Measurements from ENCODE around the gene EHMT2. TPM values are rescaled to one million over a fixed set of nuclear protein-coding genes. Genes with fewer than 3 reads are reported as not detected.

EHMT2 gene
- total and polyA plus RNA-seq, 2 of the 4 experiments (the other 2 are of a cell fraction) = 38.0 to 51.2 TPM

DNA sequence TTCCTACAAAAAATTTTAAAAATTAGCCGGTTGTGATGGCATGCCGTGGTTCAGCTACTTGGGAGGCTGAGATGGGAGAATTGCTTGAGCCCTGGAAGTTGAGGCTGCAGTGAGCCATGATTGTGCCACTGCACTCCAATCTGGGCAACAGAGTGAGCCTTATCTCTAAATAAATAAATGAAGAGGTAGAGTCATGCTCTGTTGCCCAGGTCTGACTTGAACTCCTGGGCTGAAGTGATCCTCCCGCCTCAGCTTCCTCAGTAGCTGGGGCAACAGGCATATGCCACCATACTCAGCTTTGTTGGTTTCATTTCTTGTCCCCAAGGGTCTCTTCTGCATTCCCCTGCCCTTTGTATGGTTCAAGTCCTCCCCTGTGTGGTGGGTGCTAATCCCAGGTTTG is 53.0 kb downstream of the EHMT2 start:
- in situ Hi-C loops (cut with MboI; ENCODE audit: low sequenced_read_pairs) (no loop called here), intact Hi-C loops (cut with micrococcal nuclease) (no loop called here), dilution Hi-C loops (cut with HindIII; ENCODE audit: low sequenced_read_pairs, unreplicated experiment) (no loop called here)
- H3K4me2 ChIP-seq (ENCODE audit: low read depth, low read length) = no peak overlapping the region
- TF ChIP-seq RFX5 (IDR thresholded peaks at IDR 0.05; ENCODE audit: low read depth, low read length) (no peak), NFE2L2 (IDR thresholded peaks at IDR 0.05; ENCODE audit: low read depth, low read length) (no peak), RAD21 (IDR thresholded peaks at IDR 0.05; ENCODE audit: low read length) (no peak), SMC3 (IDR thresholded peaks at IDR 0.05; ENCODE audit: low read depth, low read length) (no peak), FOS (IDR thresholded peaks at IDR 0.05; ENCODE audit: low read depth, low read length) (no peak), MAZ (IDR thresholded peaks at IDR 0.05; ENCODE audit: borderline replicate concordance, low read depth, low read length) (no peak), RCOR1 (IDR thresholded peaks at IDR 0.05; ENCODE audit: insufficient replicate concordance, low read length) (no peak), CEBPB (IDR thresholded peaks at IDR 0.05; ENCODE audit: low read depth, low read length) (no peak)
- TF ChIP-seq, protein P1, sequence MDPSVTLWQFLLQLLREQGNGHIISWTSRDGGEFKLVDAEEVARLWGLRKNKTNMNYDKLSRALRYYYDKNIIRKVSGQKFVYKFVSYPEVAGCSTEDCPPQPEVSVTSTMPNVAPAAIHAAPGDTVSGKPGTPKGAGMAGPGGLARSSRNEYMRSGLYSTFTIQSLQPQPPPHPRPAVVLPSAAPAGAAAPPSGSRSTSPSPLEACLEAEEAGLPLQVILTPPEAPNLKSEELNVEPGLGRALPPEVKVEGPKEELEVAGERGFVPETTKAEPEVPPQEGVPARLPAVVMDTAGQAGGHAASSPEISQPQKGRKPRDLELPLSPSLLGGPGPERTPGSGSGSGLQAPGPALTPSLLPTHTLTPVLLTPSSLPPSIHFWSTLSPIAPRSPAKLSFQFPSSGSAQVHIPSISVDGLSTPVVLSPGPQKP (IDR thresholded peaks at IDR 0.05; ENCODE audit: borderline replicate concordance, low read depth, low read length) = no peak
- TF ChIP-seq, protein P2, sequence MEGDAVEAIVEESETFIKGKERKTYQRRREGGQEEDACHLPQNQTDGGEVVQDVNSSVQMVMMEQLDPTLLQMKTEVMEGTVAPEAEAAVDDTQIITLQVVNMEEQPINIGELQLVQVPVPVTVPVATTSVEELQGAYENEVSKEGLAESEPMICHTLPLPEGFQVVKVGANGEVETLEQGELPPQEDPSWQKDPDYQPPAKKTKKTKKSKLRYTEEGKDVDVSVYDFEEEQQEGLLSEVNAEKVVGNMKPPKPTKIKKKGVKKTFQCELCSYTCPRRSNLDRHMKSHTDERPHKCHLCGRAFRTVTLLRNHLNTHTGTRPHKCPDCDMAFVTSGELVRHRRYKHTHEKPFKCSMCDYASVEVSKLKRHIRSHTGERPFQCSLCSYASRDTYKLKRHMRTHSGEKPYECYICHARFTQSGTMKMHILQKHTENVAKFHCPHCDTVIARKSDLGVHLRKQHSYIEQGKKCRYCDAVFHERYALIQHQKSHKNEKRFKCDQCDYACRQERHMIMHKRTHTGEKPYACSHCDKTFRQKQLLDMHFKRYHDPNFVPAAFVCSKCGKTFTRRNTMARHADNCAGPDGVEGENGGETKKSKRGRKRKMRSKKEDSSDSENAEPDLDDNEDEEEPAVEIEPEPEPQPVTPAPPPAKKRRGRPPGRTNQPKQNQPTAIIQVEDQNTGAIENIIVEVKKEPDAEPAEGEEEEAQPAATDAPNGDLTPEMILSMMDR (conservative IDR thresholded peaks at IDR 0.05; ENCODE audit: low read depth, low read length) = no peak
- H3K4me3 ChIP-seq (ENCODE audit: insufficient read depth, low read depth, low read length) = no peak overlapping the region
- no TSS peak for BruUV-seq (replicated peaks)
- no peak overlapping the region for H3K14ac ChIP-seq (replicated peaks; ENCODE audit: low read depth, low read length)
- no peak overlapping the region for H2BK15ac ChIP-seq (ENCODE audit: low read depth, low read length)
- H3K56ac ChIP-seq (ENCODE audit: extremely low read depth, insufficient read depth, low read length) = no peak overlapping the region
- H2BK5ac ChIP-seq (ENCODE audit: low read depth, low read length, poor library complexity, severe bottlenecking) = no peak overlapping the region
- no peak overlapping the region for H3K4ac ChIP-seq (ENCODE audit: low read depth, low read length)
- no peaks in the 10 kb centered on the region for H3K4me1 ChIP-seq (ENCODE audit: control insufficient read depth, insufficient read depth, low read length)
- no peak overlapping the region for H4K91ac ChIP-seq (ENCODE audit: insufficient read depth, low read depth, low read length)
- ChIA-PET POLR2A (ENCODE audit: unreplicated experiment) (no interaction called here), CTCF (no interaction called here)
- H3K79me1 ChIP-seq (ENCODE audit: low read depth in 1 of 2, low read length in 2 of 2) = peaks cover 0 to 3% of the 10 kb centered on the region in 2 experiments; a peak in 1 of 4 replicates
- 71% methylated on average over 1 of the region's 3 CpGs; no CpG with 5 or more reads in 1 of the 2 experiments for WGBS, 2 experiments (ENCODE audit: extremely low coverage in 2 of 2, insufficient read length in 1 of 2)
- no peaks in the 10 kb centered on the region for H3K9me3 ChIP-seq (ENCODE audit: control insufficient read depth, insufficient read depth, low read length)
- no peak overlapping the region for H3K27ac ChIP-seq (ENCODE audit: insufficient read depth, low read length)
- H3K9me1 ChIP-seq (ENCODE audit: insufficient read depth, low read length) = no peaks in the 10 kb centered on the region; the same call in 1 of the 2 replicates
- no peak overlapping the region for H2AK5ac ChIP-seq (ENCODE audit: low read depth, low read length)
- H4K5ac ChIP-seq (ENCODE audit: low read depth, low read length) = no peak overlapping the region
- no peak overlapping the region for H2BK20ac ChIP-seq (ENCODE audit: low read depth, low read length)
- ATAC-seq (ENCODE audit: low read depth) = no peak
- no peak overlapping the region for H3K9ac ChIP-seq (ENCODE audit: low read depth, low read length)
- H3K27me3 ChIP-seq (ENCODE audit: control insufficient read depth, insufficient read depth, low read length) = no peaks in the 10 kb centered on the region
- no peak overlapping the region for H2BK120ac ChIP-seq (ENCODE audit: low read depth, low read length)
- no peak overlapping the region for H4K8ac ChIP-seq (ENCODE audit: low read depth in 2 of 2, low read length in 2 of 2)
- H3K36me3 ChIP-seq (ENCODE audit: control insufficient read depth, insufficient read depth, low read length) = peaks cover 14% of the 10 kb centered on the region
- H2AFZ ChIP-seq (replicated peaks; ENCODE audit: low read length, poor library complexity) = no peak overlapping the region
- H2AK9ac ChIP-seq (replicated peaks; ENCODE audit: low read depth, low read length, poor library complexity) = no peak overlapping the region
- H3K18ac ChIP-seq (ENCODE audit: low read depth, low read length) = no peak overlapping the region
- peaks cover 17% of the 10 kb centered on the region for H4K20me1 ChIP-seq (ENCODE audit: insufficient read depth, low read length)
- no peak for DNase-seq
- H3K23ac ChIP-seq (ENCODE audit: low read depth, low read length) = no peak overlapping the region
